Activated T-helper 9 cell treated with anti-CD3 and anti-CD28 coated beads, Interleukin-2, amount 50 U/mL, for 16 hours (primary cell): Measurements from ENCODE around the gene CYBA.

Experiments used
- DNase-seq: peaks from one replicate; pipeline ENCODE4 v3.0.0-alpha.2; 2020; ENCODE audit warnings: low read depth

The CYBA gene

DNA sequence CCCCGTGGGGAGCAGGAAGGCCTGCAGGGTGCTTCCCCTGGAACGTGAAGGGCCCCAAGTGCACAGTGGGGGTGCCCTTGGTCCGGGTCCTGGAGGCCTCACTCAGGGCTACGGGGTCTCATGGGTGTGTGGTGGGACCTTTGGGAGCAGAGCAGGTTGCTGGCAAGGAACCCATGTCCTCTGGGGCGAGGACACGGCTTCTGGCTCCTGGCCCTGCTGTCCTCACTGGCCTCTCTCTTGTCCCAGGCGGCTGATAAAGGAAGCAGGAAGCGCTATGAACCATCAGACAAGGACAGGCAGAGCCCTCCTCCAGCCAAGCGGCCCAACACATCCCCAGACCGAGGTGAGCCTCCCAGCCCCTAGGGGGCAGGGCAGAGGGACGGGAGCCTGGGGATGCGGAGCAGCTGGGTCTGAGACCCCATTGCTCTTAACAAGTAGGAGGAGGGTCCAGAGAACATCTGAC is 22.3 kb downstream of the CYBA start:
- DNase-seq: no peak

DNA sequence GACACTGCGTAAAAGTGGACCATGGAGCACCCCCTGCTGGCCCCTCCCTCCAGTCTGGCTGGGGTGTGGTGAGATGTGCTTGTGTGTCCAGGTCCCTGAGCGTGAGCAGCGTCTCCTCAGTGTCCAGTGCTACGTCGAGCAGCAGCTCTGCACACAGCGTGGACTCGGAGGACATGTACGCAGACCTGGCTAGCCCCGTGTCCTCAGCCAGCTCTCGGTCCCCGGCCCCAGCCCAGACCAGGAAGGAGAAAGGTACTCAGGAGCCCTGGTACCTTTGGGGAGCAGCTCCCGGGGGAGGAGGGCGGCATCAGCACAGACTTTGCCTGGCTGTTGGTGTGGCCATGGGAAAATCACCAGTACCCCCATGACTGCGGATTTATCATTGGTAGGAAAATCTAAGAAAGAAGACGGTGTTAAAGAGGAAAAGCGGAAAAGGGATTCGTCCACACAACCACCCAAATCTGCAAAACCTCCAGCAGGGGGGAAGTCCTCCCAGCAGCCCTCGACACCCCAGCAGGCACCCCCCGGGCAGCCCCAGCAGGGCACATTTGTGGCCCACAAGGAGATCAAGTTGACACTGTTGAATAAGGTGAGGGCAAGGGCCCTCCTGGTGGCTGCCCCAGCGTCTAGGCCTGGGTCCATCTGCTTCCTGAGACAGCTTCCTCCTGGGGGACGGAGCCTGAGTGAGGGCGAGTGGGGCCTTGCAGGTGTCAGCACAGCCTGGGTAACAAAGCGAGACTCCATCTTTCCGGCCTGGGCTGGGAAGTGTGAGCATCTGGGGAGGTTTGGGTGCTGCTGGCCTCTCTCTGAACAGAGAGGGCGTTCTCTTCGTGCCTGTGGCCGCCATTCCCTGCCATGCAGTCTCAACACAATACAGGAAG is 23.1 kb downstream of the CYBA start:
- DNase-seq: no peak

DNA sequence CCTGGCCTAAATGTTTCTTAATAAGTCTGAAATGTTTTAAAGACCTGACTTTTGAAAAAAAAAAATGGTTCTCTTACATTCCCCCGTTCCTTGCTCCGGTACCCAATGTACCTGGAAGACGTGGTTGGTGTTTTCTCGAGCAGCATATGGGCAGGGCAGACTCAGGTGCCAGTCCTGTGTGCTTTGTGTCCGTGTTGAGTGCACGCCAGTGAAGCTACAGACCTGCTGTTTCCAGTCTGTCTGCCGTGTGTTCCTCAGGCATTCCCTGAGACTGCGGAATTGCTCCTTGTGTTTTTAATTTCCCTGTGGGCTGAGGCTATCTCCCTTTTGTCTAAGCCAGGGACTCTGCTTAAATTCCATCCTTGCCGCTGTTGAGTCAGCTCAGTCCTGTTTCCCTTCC is 24.2 kb downstream of the CYBA start:
- DNase-seq: no peak

DNA sequence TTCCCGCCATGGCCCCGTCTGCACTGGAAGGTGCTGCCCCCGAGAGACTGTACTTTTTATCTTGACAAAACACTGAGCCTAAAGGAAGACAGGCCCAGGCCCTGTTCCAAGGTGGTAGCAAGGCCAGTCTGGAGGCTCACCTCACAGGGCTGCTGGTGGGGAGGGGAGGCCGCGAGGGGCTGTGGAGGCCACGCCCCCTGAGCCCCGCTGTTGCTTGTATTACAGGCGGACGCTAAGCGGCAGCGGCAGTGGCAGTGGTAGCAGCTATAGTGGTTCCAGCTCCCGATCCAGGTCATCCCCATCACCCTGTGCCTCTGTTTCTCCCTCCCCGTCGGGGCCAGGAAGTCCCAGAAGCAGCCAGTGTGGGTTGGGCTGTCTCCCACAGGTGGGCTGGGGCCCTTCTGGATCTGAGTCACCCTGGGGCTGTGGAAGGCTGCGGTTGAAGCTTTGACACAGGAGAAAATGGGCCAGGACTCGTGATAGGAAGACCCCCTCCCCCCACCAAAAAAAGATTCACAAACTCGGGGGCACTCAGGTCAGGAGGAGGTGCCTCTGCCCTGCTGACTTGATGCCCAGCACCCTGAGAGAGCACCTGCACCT is 25.8 kb downstream of the CYBA start:
- no peak for DNase-seq

DNA sequence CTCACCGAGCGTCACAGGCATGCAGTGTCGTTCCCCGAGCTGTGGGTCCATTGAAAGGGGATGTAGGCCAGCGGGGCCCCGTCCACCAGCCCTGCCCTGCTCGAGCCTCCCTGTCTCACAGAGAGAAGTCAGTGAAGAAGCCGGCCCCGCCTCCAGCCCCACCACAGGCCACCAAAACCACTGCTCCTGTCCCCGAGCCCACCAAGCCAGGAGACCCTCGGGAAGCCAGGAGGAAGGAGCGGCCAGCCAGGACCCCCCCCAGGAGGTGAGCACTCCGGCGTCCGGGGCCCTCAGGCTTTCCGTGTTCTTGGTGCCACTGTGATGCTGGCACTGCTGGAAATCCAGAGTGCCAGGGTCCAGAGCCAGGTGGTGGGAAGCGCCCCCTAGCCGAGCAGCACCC is 26.4 kb downstream of the CYBA start:
- no peak for DNase-seq

DNA sequence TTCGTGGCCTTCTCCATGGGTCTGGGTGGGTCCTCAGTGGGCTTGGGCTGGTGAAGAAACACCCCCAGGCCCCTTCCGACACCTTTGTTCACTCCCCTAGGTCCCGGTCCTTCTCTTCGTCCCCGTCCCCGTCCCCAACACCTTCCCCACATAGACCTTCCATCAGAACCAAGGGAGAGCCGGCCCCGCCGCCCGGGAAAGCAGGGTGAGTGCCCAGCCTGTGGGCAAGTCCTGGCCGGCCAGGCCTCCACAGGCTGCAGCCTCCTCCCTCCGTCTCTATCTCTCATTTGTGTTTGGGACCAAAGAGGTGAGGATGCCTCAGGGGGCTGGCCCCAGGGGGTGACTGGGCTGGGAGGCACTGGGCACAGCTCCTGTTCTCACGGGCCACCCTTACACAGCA is 27.0 kb downstream of the CYBA start:
- no peak for DNase-seq

DNA sequence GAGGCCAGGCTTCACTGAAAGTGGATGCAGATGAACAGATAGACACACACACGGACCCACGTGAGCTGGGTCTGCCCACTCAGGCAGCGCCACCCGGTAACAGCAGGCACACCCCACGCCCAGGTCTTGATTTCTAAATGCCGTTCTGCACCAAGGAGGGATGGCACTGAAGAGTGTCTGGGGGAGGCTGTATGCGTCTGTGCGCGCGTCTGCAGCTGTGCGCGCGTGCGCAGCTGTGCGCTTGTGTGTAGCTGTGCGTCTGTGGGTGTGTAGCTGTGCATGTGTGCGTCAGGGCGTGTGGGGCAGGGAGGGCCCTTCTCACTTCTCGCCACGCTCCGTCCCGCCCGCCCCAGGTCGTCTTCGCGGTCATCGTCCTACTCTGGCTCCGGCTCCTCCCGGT is 28.0 kb downstream of the CYBA start:
- DNase-seq: no peak

DNA sequence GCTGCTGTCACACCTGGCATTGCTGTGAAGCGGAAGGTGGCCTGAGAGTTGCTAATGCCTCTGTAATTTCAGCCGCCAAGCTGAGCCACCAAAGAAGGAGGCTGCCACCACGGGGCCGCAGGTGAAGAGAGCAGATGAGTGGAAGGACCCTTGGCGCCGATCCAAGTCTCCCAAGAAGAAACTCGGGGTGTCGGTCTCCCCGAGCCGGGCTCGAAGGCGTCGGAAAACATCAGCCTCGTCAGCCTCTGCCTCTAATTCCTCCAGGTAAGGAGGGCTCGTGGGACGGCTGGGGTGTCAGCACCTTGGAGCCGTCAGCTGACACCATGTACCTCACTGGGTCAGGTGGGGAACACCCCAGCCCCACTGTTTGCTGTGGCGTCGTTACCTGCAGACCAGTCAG is 28.7 kb downstream of the CYBA start:
- DNase-seq: no peak

DNA sequence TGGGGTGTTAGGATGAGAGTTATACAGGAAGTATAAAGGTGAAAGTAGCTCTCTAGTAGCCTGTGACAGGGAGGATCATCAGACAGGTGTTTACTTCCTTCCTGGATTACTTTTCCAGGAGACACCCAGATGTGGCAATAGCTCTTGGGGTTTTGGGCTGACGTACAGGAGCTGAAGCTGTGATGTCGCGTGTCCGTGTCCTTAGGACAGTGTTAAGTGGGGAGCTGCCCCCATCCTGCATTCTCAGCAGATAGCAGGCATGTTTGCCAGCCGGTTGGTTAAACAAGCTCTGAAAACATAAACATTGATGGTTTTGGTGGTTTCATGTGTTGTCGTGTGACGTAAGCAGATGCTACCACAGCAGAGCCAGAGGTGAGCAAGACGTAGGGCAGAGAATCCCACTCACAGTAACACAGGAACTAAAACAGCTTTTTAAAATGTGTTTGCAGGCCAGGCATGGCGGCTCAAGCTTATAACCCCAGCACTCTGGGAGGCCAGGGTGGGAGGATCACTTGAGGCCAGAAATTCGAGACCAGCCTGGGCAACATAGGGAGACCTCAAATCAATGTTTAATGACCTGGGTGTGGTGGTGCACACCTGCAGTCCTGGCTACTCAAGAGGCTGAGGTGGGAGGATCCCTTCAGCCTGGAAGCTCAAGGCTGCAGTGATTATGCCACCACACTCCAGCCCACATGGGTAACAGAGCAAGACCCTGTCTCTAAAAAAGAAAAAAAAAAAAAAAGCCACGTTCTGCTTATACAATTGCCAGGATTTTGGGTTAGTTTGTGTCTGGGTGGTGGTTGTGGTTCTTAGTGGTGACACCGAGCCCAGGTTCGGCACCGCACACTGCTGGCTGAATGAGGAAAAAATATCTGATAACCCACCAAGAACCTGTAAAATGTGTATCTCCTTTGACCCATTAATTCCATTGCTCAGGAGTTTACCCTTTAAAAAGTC is 30.7 kb downstream of the CYBA start:
- peak; percentile 46 for DNase-seq

DNA sequence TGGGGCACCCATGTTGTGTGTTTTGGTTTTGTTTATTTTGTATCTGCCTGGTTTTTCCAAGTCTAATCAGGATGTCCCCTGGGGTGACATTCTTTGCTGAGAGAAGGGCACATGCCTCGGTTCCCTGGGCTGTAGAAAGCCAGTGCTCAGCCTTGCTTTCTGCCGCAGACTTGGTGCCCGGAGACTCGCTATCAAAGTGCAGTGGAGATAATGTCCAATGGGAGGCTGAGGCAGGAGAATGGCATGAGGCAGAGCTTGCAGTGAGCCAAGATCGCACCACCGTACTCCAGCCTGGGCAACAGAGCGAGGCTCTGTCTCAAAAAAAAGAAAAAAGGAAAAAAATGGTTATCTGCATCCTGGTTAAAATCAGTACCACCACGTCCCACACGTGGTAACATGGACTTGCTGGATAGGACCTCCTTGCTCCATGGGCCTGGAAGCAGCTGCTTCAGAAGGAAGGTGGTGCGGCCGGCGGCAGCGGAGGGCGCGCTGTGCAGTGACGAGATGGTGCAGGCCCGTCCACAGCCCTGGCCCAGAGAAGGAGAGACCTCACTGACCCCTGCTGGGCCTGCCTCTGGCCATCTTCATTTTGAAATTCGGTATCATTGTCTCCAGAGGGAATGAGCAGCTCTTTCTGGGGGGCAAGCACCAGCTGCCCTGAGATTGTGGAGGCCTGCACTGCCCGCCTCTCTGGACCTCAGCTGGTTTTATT is 31.7 kb downstream of the CYBA start:
- no peak for DNase-seq

DNA sequence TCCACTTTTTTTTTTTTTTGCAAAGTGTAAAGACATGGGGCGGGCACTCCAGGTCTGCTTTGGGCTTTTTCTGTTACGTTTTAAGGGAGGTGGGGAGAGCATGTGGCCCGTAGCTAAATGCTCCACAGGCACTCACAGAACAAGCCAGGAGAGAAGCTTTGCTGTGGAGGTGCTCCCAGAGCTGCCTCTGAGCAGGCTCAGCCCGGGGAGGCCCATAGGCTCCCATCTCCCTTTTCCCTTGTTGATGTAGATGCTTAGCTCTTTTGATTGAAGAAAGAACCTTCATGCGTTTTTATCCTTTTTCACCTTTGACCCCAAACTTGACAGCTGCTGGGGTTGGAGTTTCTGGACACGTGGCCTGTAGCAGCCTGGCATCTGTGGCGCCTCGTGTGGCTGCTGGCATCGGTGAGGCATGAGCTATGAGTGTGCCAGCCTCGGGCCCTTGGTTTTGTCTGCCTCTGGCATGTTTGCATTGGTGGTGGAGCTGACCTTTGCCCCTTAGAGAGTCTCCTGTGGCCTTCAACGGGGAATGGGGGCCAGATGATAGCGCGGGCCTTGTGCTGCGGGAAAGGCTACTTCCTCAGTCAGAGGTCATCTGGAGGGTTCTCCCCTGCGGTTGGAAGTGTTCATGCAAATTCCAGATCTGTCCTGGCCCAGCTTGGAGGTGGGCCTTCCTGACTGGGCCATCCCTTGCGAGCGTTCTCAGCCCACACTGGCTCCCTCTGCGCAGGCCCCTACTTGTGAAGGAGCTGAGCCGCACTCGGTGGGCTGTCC is 32.5 kb downstream of the CYBA start:
- DNase-seq: no peak

DNA sequence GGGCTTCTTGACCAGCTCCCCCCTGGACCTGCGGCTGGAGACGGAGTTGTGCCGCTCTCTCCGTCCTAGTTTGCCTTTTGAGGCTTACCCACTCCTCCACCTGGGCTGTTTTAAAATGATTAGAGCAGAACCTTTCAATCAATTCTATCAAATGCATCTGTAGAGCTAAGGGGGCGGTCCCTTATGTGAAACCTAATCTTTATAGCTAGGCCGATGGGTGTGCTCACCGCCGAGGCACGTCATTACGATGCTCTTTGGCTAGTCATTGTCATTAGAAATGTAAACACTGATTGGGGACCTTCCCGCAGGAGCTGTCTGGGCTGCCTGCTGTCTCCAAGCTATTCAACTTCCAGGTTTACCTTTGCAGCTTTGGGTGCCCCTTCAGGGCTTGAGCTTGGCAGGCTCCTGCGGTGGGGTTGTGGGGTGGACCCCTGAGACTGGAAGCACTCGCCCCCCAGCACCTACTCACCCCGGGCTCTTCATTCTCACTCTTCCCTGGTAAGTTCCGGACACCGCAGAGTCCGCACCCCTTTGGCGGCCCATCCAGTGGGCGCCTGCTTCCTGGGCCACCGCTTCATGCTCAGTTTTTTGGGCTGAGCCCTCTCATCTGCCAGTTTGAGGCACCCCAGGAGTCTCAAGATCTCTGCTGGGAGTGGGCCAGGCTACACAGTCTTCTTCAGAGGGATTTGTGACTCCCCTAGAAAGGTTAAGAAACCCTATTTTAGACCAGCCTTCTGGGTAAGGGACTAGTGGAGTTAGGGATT is 33.4 kb downstream of the CYBA start:
- no peak for DNase-seq

DNA sequence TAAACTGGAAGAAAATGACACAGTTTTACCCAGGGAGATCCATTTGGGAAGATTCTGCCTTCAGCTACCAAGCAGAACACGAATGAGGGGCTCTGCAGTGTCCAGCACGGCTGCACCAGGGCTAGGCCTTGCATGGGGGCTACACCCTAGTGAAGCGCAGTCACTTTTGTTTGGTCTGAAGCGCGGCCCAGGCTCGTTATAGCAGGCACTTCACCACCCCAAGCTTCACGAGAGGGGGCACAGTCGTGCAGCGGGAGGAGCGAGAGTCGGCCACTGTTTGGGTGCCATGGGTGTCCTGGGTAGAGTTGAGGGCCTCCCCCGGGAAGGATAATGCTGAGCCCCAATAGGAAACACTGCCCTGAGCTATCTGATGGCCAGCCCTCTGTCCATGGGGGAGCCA is 34.1 kb downstream of the CYBA start:
- DNase-seq: no peak

DNA sequence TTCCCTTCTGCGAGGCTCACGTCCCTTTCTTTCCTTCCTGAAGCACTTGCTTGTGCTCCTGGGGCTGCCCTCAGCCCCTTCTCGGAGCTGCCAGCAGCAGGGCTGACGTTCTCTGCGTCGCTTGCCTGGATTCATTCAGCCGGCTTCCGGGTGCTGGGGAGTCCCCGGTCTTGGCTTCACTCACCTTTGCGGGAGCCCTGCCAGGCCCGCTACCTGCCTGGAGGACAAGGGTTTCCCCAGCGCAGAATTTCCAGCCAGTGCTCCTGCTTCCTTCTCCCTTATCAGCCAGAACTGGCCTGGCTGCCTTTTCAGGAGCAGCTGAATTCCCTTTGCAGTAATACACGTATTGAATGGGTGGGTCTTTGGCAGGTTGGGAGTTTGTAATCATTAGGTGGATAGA is 34.5 kb downstream of the CYBA start:
- DNase-seq: no peak

DNA sequence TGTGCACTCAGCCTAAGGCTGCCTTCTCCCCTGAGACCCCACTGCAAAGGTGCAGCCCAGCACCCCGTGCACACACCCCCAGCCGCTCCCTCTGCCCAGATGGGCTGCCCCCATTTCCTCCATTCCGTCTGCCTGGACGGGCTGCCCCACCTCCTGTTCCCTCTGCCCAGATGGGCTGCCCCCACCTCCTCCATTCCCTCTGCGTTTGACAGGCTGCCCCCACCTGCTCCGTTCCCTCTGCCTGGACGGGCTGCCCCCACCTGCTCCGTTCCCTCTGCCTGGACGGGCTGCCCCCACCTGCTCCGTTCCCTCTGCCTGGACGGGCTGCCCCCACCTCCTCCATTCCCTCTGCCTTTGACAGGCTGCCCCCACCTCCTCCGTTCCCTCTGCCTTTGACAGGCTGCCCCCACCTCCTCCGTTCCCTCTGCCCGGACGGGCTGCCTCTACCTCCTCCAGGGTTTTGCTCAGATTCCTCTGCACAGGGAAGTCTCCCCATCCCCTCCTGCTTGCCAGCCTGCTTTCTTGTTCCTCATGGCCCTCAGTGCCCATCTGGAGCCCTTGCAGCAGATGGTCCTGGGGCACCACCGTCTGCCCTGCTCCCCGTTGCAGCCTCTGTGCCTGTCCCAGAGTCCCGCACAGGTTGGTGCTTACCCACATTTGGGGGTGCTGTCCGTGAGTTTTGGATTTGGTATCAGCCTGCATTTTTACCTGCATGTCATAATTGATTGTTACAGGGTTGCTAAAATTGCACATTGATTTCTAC is 35.9 kb downstream of the CYBA start:
- no peak for DNase-seq

DNA sequence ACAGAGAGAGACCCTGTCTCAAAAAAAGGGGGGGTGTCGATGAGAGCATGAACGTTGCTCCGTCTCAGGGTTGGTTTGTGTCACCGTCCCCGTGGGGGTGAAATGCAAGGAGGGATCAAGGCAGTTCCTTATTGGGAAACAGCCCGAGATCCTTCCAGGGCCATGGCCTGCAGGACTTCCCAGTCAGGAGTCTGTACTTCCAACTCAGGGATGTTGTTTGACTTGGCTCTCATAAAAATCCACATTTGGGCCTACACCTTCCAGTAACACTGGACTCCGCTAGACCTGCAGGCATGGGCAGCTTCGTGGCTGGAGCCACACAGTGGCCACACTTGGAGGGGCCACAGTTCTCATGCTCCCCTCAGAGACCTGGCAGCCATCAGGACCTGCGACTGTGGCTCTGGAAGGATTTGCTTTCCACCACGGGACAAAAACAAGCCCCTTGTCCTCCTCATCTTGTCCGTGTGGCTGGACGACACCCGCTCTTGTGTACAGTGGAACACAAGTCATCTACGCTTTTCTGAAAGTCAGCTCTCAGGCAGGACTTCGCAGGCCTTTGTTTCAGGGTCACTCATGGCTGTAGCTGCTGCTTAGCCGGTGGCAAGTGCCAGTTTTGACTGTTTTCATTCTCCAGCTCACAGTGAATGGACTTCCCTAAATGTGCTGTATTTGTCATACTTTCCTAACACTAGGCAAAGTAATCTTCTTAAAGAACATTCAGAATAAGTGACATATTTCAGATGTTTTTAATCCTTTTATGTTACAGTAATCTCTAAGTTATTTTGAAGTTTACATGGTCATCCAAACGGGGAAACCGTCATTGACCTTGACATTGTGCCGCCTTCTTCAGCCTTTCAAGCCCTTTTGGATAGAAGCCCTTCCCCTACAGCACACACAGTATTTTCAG is 36.7 kb downstream of the CYBA start:
- no peak for DNase-seq

DNA sequence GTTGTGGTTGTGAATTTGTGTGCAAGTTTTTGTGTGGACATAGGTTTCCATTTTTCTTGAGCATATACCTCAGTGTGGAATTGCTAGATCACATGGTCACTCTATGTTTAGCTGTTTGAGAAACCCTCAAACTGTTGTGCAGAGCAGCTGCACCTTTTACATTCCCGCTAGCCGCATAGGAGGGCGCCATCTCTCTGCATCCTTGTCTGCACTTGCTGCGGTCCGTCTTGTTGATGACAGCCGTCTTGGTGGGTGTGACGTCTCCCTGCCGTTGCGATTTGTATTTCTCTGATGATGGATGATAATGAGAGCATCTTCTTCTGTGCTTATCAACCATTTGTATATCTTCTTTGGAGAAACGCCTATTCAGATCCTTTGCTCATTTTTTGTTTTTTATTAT is 37.6 kb downstream of the CYBA start:
- DNase-seq: no peak
